ENCODE data around the gene SLC20A1. TPM values are rescaled to one million over a fixed set of nuclear protein-coding genes. Genes with fewer than 3 reads are reported as not detected.
A peak's percentile ranks its signal among the peaks of the same experiment; 100 is the strongest.
"Not testable (repeated sequence)": the region's sequence is repeated elsewhere in the genome, so short reads cannot be mapped to it uniquely, and the experiment has no call there.

Gene SLC20A1
- total RNA-seq, 1 donor from 2014 or later, result 51.1 TPM

GRCh38 chr2:112690853-112691401 lies 45.2 kb downstream of the SLC20A1 start:
- peak; percentile 70 for DNase-seq (ENCODE audit: low spot score)
- intact Hi-C loops (cut with DNase I), result no loop called here
- ATAC-seq, result peak; percentile 71

GRCh38 chr2:112691881-112692281 lies 46.1 kb downstream of the SLC20A1 start:
- DNase-seq (ENCODE audit: low spot score), result no peak
- intact Hi-C loops (cut with DNase I), result no loop called here
- ATAC-seq, result no peak

GRCh38 chr2:112692495-112692911 lies 46.8 kb downstream of the SLC20A1 start:
- peak; percentile 52 for DNase-seq (ENCODE audit: low spot score)
- intact Hi-C loops (cut with DNase I), result no loop called here
- ATAC-seq, result peak; percentile 75

DNA sequence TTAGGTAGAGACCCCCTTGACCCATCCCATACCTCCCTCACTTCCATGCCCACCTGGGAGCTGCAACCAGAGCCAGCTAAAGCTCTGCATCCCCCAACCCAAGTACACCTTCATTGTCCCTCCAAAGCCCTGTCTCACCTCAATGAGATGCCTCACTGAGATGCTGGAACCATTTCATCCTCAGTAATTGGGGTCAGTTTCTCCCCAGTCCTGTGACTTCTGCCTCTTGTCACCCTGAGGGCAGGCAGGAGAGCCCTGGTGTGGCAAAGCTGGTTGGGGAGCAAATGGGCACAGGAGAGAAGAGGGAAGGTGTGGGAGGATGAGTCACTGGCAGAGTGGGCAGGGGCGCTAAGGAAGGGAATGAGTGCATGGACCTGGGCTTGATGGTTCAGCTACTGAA lies 47.2 kb downstream of the SLC20A1 start:
- no peak for ATAC-seq
- DNase-seq (ENCODE audit: low spot score), result peak; percentile 45
- intact Hi-C loops (cut with DNase I), result no loop called here

DNA sequence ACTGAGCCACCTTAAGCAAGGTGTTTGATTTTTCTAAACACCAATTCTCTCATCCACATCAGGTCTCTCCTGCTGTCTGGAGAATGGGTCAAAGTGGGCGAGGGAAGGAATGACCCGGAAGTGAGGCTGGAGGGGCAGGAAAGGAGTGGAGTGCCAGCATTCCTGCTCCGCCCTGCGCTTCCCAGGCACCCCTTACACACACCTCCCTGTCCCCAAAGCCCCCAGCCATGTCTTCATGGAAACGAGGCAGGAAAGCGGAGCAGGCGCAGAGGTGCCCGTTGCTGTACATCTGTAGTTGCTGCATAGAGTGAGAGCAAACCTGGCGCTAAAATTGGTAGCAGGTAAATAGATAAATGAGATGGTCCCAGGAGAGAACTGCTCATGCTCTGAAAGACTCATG lies 47.9 kb downstream of the SLC20A1 start:
- ATAC-seq (no peak), DNase-seq (ENCODE audit: low spot score) (peak; percentile 10)
- intact Hi-C loops (cut with DNase I), result no loop called here

DNA sequence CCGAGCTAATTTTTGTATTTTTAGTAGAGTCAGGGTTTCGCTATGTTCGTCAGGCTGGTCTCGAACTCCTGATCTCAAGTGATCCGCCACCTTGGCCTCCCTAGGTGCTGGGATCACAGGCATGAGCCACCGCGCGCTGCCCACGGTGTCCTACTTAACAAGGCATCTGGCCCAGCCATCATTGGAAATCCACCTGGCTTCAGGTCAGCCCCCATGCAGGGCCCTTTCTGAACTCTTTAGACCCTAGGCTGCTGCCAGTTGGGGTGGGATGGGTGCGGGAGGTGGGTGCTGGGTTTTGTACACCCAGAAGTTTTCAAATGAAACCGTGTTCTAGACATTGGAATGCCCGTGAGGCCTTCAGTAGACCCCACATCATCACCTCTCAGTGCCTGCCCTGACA lies 48.4 kb downstream of the SLC20A1 start:
- ATAC-seq, result no peak
- DNase-seq (ENCODE audit: low spot score), result peak; percentile 25
- intact Hi-C loops (cut with DNase I), result no loop called here

GRCh38 chr2:112698834-112699515 lies 53.2 kb downstream of the SLC20A1 start:
- ATAC-seq (no peak), DNase-seq (ENCODE audit: low spot score) (no peak)
- intact Hi-C loops (cut with DNase I), result no loop called here

DNA sequence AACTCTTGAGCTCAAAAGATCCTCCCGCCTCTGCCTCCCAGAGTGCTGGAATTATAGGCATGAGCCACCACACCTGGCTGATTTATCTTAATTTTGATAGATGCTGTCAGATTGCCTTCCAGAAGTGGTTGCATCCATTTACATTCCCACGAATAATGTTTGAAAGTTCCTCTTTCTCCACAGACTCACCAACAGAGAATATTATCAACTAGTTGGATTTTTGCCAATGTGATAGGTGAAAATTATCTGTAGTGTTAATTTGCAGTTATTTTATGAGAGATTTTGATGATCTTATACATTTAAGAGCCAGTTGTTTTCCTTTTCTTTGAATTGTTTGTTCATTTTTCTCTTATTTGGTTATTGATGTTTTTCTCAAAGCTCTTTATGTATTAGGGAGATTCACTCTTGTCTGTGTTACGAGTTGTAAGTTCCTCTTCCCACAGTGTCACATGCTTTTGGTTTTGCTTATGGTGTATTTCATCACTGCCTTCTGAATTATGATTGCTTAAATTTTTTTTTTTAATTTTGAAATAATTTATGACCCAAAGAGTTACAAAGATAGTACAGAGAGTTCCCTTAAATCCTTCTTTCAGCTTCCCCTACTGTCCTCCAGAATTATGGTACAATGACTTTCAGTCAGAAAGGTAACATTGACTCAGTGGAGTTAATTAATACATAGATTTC lies 54.4 kb downstream of the SLC20A1 start:
- DNase-seq (ENCODE audit: low spot score) (no peak), ATAC-seq (peak; percentile 71)
- intact Hi-C loops (cut with DNase I), result no loop called here

GRCh38 chr2:112701052-112701451 lies 55.3 kb downstream of the SLC20A1 start:
- peak; percentile 75 for ATAC-seq
- intact Hi-C loops (cut with DNase I), result no loop called here
- peak; percentile 43 for DNase-seq (ENCODE audit: low spot score)

GRCh38 chr2:112703684-112704083 lies 57.9 kb downstream of the SLC20A1 start:
- intact Hi-C loops (cut with DNase I), result no loop called here
- no peak for ATAC-seq

DNA sequence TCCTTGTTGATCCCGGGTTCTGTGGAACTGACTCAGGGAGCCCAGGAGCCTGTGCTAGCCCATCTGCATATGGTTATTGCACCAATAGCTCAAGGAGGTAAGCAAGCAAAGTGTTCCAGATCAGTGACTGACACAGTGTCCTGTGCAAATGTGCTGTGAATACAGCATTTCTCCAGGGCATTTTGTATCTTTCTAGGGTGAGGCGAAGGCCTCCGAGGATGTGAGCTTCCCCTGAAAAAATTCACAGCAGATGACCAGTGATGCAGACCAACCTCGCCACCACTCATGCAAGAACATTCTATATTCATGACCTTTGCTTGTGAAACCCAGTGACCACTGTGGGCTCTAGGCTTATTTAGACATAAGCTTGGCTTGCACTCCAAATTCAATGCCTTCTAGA lies 59.8 kb downstream of the SLC20A1 start:
- intact Hi-C loops (cut with DNase I), result no loop called here
- ATAC-seq (no peak), DNase-seq (ENCODE audit: low spot score) (peak; percentile 12)

More at GRCh38 chr2:112703684-112704083, 57.9 kb downstream of the SLC20A1 start:
- DNase-seq (ENCODE audit: low spot score), result no peak

DNA sequence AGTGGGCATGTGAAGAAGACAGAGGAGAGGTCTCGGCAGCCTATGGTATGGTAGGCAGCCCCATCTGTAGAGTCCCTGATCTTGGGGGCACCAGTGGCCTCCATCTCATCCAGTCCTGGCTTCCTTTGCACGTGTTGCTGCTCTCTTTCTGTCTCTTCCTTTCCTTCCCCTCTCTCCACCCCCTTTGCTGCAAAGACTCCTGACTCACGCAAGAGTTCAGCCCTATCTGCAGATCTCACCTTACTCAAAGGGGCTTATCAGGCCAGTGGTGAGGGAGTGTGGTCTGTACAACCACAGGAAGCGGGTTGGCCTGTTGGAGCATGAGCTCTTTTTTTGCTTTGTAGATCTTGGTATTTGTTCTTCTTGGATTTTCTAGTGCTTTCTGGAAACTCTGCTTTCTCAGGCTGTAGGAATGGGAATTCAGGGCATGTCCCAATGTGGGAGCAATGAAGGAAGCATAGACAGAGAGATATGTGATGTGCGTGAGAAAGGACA lies 60.5 kb downstream of the SLC20A1 start:
- intact Hi-C loops (cut with DNase I), result no loop called here
- DNase-seq (ENCODE audit: low spot score), result no peak
- no peak for ATAC-seq

- ATAC-seq; DNase-seq (ENCODE audit: low spot score); intact Hi-C loops (cut with DNase I): not testable (repeated sequence)
These were observed 61.2 kb downstream of the SLC20A1 start for GRCh38 chr2:112706947-112707346.

DNA sequence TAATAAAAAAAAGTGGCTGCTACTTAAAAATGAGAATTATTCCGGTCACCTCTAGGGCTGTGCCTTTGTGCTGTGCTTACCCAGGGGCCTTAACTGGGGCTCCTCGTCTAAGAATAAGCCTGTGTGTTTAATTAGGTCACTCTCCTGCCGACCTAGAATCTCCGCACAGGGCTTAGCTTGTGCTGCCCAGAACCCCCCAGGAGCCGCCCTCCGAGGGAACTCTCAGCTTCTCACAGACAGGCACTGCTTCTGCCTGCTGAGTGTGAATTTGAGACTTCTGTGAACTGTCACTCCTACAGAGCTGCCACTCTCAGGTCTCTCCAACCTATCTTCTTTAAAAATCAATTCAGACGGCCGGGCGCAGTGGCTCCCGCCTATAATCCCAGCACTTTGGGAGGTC lies 63.2 kb downstream of the SLC20A1 start:
- intact Hi-C loops (cut with DNase I), result no loop called here
- ATAC-seq (no peak), DNase-seq (ENCODE audit: low spot score) (peak; percentile 25)

DNA sequence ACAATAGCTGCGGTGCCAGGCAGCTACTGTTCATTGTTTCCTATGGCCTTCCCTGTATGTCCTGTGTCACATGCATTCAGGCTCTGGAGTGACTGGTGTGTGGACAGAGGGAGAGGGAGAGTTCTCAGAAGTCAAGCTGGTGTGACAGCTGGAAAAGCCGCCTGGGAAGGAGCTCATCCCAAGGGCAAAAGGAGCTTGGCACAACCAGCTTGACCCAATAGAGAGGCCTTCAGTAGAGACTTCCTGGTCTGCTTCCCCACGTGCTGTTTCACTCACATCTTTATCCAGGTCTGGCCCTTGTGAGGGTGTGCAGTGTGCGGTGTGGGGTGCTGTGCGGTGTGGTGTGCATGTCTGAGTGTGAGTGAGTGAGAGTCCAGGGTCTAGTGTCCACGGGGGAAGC lies 64.0 kb downstream of the SLC20A1 start:
- intact Hi-C loops (cut with DNase I), result no loop called here
- DNase-seq (ENCODE audit: low spot score), result no peak
- ATAC-seq, result no peak

DNA sequence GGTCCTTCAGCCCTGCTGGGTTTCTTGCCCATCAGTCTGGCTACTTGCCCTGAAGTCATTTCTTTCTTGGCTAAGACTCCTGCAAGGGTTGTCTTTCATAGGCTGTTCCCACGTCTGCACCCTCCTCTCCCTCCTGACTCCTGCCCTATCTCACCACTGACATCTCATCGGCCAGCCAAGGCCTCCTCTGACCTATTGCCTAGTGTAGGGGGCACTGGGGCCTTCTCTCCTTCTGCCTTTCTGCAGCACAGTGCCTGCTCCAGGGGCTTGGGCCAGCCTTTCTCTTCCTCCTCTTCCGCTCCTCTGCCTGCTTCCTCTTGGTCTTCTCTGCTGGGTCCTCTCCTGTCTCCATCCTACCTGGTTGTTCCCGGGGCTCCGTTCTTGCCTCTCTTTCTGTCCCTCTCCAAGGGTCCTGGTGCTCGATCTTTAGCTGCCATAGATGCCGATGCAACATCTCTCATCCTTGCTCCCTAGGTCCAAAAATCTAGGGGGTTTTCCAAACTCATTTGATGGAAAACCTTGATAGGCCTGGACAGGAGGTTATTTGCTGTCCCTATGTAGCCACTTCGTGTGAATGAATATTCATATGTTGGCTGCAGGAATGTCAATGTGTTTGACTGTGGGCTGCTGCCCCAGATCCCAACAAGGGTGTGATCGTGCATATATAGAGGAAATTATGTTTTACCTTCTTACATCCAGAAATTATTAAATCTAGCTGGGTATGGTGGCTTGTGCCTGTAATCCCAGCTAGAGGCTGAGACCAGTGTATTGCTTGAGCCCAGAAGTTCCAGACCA lies 65.4 kb downstream of the SLC20A1 start:
- DNase-seq (ENCODE audit: low spot score) (peak; percentile 25), ATAC-seq (no peak)
- intact Hi-C loops (cut with DNase I), result no loop called here

DNA sequence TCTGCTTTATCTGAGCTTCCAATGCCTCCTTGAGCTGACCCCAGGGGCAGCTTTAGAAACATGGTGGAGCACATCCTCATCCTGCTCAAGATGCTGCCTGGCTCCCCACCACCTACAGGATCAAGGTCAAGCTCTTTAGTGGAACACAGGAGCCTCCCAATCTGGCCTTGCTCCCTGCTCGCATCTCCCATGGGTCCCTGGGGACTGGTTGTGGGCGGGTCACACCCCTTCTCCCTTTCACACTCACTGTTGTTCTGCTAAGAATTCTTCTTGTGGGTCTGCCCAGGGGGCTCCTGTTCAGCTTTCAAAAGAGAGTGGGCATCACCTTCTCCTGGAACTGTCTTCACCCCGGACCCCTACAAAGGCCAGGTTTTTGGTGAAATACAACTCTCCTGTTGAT lies 66.7 kb downstream of the SLC20A1 start:
- peak; percentile 22 for DNase-seq (ENCODE audit: low spot score)
- intact Hi-C loops (cut with DNase I), result no loop called here

GRCh38 chr2:112712903-112713584 lies 67.3 kb downstream of the SLC20A1 start:
- intact Hi-C loops (cut with DNase I), result no loop called here
- ATAC-seq, result no peak
- DNase-seq (ENCODE audit: low spot score), result peak; percentile 36

More for the DNA sequence above, 66.7 kb downstream of the SLC20A1 start:
- ATAC-seq, result no peak

All from sciatic nerve (tissue), 2 donors.